ENCODE measurements around the gene MAP3K20. TPM values are rescaled to one million over a fixed set of nuclear protein-coding genes. Genes with fewer than 3 reads are reported as not detected.

MAP3K20 gene
- total and polyA plus RNA-seq, 2 of the 8 experiments (the other 6 are each of a cell fraction or from before 2014, with no cell fraction given), result 3.1 to 11.1 TPM

DNA sequence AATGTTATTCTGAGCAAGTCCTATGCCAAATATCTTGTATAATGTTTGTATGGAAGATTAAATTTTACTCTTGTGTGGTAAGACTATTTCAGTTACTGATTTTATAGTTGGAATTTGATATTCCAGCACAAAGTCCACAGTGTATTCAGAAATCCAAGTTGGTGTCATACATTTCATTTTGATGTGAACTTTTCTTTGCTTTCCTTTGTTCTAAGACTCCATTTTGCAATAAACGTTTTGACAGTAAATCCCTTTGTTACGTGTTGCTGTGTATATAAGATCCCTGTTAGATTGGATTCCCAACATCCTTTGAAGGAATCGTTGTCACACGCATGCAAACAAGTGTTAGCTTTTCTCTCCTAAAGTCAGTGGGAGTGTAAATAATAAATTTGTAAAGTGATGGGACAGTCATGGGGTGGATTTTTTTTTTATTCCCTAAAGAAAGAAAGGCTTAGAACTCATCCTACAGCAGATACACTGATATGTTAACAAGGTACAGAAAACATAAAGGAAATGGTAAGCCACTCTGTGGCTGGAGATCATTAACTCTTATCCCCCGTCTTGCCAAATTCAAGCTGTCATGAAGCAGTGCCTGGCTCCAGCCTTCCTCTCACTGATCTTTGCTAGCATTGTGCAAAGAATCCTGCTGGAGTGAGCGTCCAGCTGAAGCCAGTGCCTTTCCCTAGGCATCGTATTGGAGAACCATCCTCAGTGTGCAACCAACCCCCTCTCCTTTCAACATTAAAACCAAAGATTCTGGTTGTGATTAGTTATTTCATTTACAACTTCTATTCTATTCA is 151.5 kb downstream of the MAP3K20 start (continued):
- no peak for TF ChIP-seq RAD21 (IDR thresholded peaks at IDR 0.05 in 1 of 2, conservative IDR thresholded peaks at IDR 0.05 in 1 of 2; ENCODE audit: low read depth in 2 of 2, low read length in 2 of 2)
- TF ChIP-seq YY1 (IDR thresholded peaks at IDR 0.05; ENCODE audit: low read depth, low read length), result no peak
- no peak for TF ChIP-seq SRF (IDR thresholded peaks at IDR 0.05; ENCODE audit: low read depth, low read length)
- no peak for TF ChIP-seq CREB1 (IDR thresholded peaks at IDR 0.05)
- no peak for TF ChIP-seq ZNF274 (IDR thresholded peaks at IDR 0.05; ENCODE audit: borderline replicate concordance, extremely low read depth, low read length)
- no peak for TF ChIP-seq GABPA (IDR thresholded peaks at IDR 0.05; ENCODE audit: borderline replicate concordance, insufficient read depth, low read length)
- TF ChIP-seq JUND (IDR thresholded peaks at IDR 0.05; ENCODE audit: low read length), result no peak
- no peak for TF ChIP-seq FOSL1 (IDR thresholded peaks at IDR 0.05; ENCODE audit: insufficient read depth, low read depth, low read length)

All from H1 (cell line).